ENCODE measurements around the gene RTN3.

DNA sequence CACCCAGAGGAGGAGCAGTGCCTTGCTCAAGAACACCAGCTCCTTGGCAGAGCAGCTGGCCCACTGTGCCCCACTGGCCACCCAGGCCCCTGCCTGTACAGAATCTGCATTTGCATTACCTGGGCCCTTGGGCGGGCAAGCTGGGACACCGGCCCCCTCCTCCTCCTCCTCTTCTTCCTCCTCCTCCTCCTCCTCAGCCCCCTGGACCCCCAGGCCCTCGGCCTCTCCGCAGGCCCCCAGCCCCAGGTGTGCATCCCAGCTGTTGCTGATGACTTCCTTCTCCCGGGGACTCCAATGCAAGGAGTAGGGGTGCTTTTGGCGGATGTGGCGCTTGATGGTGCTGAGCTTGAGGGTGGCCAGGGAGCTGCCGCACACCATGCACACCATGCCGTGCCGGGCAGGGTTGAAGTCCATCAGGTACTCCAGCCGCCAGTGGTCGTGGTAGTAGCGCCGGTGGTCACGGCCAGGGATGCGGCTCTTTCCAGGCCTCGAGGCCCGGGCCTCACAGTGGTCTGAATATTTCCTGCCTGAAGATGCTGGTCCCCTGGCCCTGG is 84.5 kb downstream of the RTN3 start:
- TF ChIP-seq, protein P1, sequence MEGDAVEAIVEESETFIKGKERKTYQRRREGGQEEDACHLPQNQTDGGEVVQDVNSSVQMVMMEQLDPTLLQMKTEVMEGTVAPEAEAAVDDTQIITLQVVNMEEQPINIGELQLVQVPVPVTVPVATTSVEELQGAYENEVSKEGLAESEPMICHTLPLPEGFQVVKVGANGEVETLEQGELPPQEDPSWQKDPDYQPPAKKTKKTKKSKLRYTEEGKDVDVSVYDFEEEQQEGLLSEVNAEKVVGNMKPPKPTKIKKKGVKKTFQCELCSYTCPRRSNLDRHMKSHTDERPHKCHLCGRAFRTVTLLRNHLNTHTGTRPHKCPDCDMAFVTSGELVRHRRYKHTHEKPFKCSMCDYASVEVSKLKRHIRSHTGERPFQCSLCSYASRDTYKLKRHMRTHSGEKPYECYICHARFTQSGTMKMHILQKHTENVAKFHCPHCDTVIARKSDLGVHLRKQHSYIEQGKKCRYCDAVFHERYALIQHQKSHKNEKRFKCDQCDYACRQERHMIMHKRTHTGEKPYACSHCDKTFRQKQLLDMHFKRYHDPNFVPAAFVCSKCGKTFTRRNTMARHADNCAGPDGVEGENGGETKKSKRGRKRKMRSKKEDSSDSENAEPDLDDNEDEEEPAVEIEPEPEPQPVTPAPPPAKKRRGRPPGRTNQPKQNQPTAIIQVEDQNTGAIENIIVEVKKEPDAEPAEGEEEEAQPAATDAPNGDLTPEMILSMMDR (IDR thresholded peaks at IDR 0.05), result no peak
- TF ChIP-seq EZH2 (IDR thresholded peaks at IDR 0.05; ENCODE audit: borderline replicate concordance, insufficient read depth, low read depth, low read length, poor library complexity, severe bottlenecking), result no peak

Data from B cell (primary cell).